Neural progenitor cell (in vitro differentiated cells): ENCODE measurements around the gene SNTG2. TPM values are rescaled to one million over a fixed set of nuclear protein-coding genes. Genes with fewer than 3 reads are reported as not detected.
A peak's percentile ranks its signal among the peaks of the same experiment; 100 is the strongest.

ENCODE experiments used
- DNase-seq: peaks from one replicate; pipeline ENCODE4 v3.0.0-alpha.2; 2016; ENCODE audit warnings: low spot score
- H2AFZ ChIP-seq: fragments of 200-600 bp; sonication (generic); replicated peaks from 2 replicates; pipeline ENCODE4 v1.6.1; 2016; ENCODE audit warnings: antibody characterized with exemption
- H3F3A ChIP-seq: fragments of 200-600 bp; sonication (generic); 2 replicates; pipeline ENCODE4 v1.6.1; 2016; ENCODE audit warnings: antibody characterized with exemption, low read depth
- H3K27ac ChIP-seq: fragments of 200-600 bp; sonication (generic); 2 replicates; pipeline ENCODE4 v1.5.1; 2016; ENCODE audit warnings: mild to moderate bottlenecking
- H3K27me3 ChIP-seq: fragments of 200-600 bp; sonication (generic); 2 replicates; pipeline ENCODE4 v1.6.1; 2016; ENCODE audit warnings: mild to moderate bottlenecking, moderate library complexity
- H3K36me3 ChIP-seq: fragments of 200-600 bp; sonication (generic); 2 replicates; pipeline ENCODE4 v1.5.1; 2016
- H3K4me1 ChIP-seq: fragments of 200-600 bp; sonication (generic); 2 replicates; pipeline ENCODE4 v1.6.1; 2016; ENCODE audit warnings: mixed run types
- H3K4me2 ChIP-seq: fragments of 200-600 bp; sonication (generic); 2 replicates; pipeline ENCODE4 v1.6.1; 2016
- H3K4me3 ChIP-seq: fragments of 200-600 bp; sonication (generic); 2 replicates; pipeline ENCODE4 v1.5.1; 2016
- H3K79me2 ChIP-seq: fragments of 200-600 bp; sonication (generic); 2 replicates; pipeline ENCODE4 v1.6.1; 2016; ENCODE audit warnings: low read depth
- H3K9ac ChIP-seq: fragments of 200-600 bp; sonication (generic); 2 replicates; pipeline ENCODE4 v1.6.1; 2016
- H3K9me3 ChIP-seq: fragments of 200-600 bp; sonication (generic); 2 replicates; pipeline ENCODE4 v1.5.1; 2016; ENCODE audit warnings: low read depth
- H4K20me1 ChIP-seq: fragments of 200-600 bp; sonication (generic); 2 replicates; pipeline ENCODE4 v1.6.1; 2016; ENCODE audit warnings: low read depth
- H3K27ac Mint-ChIP-seq: 3 replicates; pipeline ENCODE4 v1.8.0; 2021; ENCODE audit warnings: mixed read lengths
- H3K27me3 Mint-ChIP-seq: 2 replicates; pipeline ENCODE4 v1.8.0; 2022; ENCODE audit warnings: low read depth, mild to moderate bottlenecking, inconsistent platforms, moderate library complexity, mixed read lengths; ENCODE audit not compliant: insufficient read depth
- H3K36me3 Mint-ChIP-seq: 3 replicates; pipeline ENCODE4 v1.8.0; 2021; ENCODE audit warnings: mixed read lengths
- H3K4me1 Mint-ChIP-seq: 3 replicates; pipeline ENCODE4 v1.8.0; 2021; ENCODE audit warnings: mixed read lengths
- H3K4me3 Mint-ChIP-seq: 3 replicates; pipeline ENCODE4 v1.8.0; 2021; ENCODE audit warnings: mild to moderate bottlenecking, moderate library complexity, mixed read lengths
- H3K9me3 Mint-ChIP-seq: 3 replicates; pipeline ENCODE4 v1.8.0; 2020; ENCODE audit warnings: mixed read lengths
- CTCF ChIP-seq: fragments of 200-600 bp; sonication (generic); IDR thresholded peaks from 2 replicates; pipeline ENCODE4 v1.5.1; 2017; ENCODE audit warnings: antibody characterized with exemption, mild to moderate bottlenecking
- EZH2 ChIP-seq: fragments of 200-600 bp; sonication (generic); IDR thresholded peaks from 2 replicates; pipeline ENCODE4 v1.6.1; 2017; ENCODE audit warnings: antibody characterized with exemption, mild to moderate bottlenecking, moderate library complexity
- EZH2phosphoT487 ChIP-seq: fragments of 200-600 bp; sonication (generic); IDR thresholded peaks from 2 replicates; pipeline ENCODE4 v1.6.1; 2017; ENCODE audit warnings: antibody characterized with exemption
- total RNA-seq: library from RNA; depleted of rRNA; stranded (reverse); fragments of >200 nt; gene quantifications from 2 replicates; pipeline ENCODE4 v1.2.3, GENCODE V29; 2015; ENCODE audit warnings: low replicate concordance

The SNTG2 gene
- total RNA-seq, 1 donor from 2014 or later = 1.1 TPM

GRCh38 chr2:1078326-1078725 is 127.7 kb downstream of the SNTG2 start:
- H3K4me3 ChIP-seq = no peak overlapping the region
- H3K9me3 Mint-ChIP-seq = no peaks in the 10 kb centered on the region
- no peak overlapping the region for H3K9ac ChIP-seq
- no peaks in the 10 kb centered on the region for H3K9me3 ChIP-seq
- H3K4me1 Mint-ChIP-seq = peaks cover 30% of the 10 kb centered on the region
- H3K27me3 Mint-ChIP-seq = peaks cover 5% of the 10 kb centered on the region
- no peak overlapping the region for H3K27ac Mint-ChIP-seq
- no peaks in the 10 kb centered on the region for H4K20me1 ChIP-seq
- TF ChIP-seq EZH2 (no peak), CTCF (no peak), EZH2phosphoT487 (no peak)
- DNase-seq = peak; percentile 68
- H3K4me2 ChIP-seq = peak overlapping the region; percentile 31
- no peaks in the 10 kb centered on the region for H3K36me3 ChIP-seq
- H3F3A ChIP-seq = no peaks in the 10 kb centered on the region
- H3K4me1 ChIP-seq = peaks cover 20% of the 10 kb centered on the region
- no peaks in the 10 kb centered on the region for H3K27me3 ChIP-seq
- peak overlapping the region; percentile 58 for H3K27ac ChIP-seq
- H3K36me3 Mint-ChIP-seq = no peaks in the 10 kb centered on the region
- H3K4me3 Mint-ChIP-seq = peak overlapping the region; percentile 7
- no peak overlapping the region for H2AFZ ChIP-seq
- no peaks in the 10 kb centered on the region for H3K79me2 ChIP-seq

GRCh38 chr2:1079873-1080799 is 129.5 kb downstream of the SNTG2 start:
- Mint-ChIP-seq H3K27ac (no peak overlapping the region), H3K36me3 (no peaks in the 10 kb centered on the region), H3K27me3 (peaks cover 5% of the 10 kb centered on the region), H3K4me3 (no peak overlapping the region), H3K9me3 (peaks cover 2% of the 10 kb centered on the region), H3K4me1 (peaks cover 28% of the 10 kb centered on the region)
- H3K4me1 ChIP-seq = peaks cover 20% of the 10 kb centered on the region
- H3K79me2 ChIP-seq = no peaks in the 10 kb centered on the region
- H4K20me1 ChIP-seq = no peaks in the 10 kb centered on the region
- no peaks in the 10 kb centered on the region for H3K27me3 ChIP-seq
- no peaks in the 10 kb centered on the region for H3K36me3 ChIP-seq
- H3K27ac ChIP-seq = no peak overlapping the region
- TF ChIP-seq CTCF (no peak), EZH2phosphoT487 (no peak), EZH2 (no peak)
- no peaks in the 10 kb centered on the region for H3K9me3 ChIP-seq
- no peak for DNase-seq
- no peak overlapping the region for H3K4me2 ChIP-seq
- no peak overlapping the region for H3K9ac ChIP-seq
- no peaks in the 10 kb centered on the region for H3F3A ChIP-seq
- no peak overlapping the region for H2AFZ ChIP-seq
- no peak overlapping the region for H3K4me3 ChIP-seq

GRCh38 chr2:1081451-1082225 is 131.0 kb downstream of the SNTG2 start:
- Mint-ChIP-seq H3K9me3 (peaks cover 2% of the 10 kb centered on the region), H3K36me3 (no peaks in the 10 kb centered on the region), H3K4me1 (peaks cover 25% of the 10 kb centered on the region), H3K4me3 (no peak overlapping the region), H3K27me3 (peaks cover 5% of the 10 kb centered on the region), H3K27ac (peak overlapping the region; percentile 27)
- Histone ChIP-seq H3K9me3 (no peaks in the 10 kb centered on the region), H3K36me3 (no peaks in the 10 kb centered on the region), H3K79me2 (no peaks in the 10 kb centered on the region), H3K4me1 (peaks cover 15% of the 10 kb centered on the region), H3K4me3 (no peak overlapping the region), H3K4me2 (no peak overlapping the region), H4K20me1 (no peaks in the 10 kb centered on the region), H2AFZ (no peak overlapping the region), H3F3A (no peaks in the 10 kb centered on the region), H3K27me3 (no peaks in the 10 kb centered on the region), H3K9ac (no peak overlapping the region), H3K27ac (no peak overlapping the region)
- TF ChIP-seq EZH2phosphoT487 (no peak), EZH2 (no peak), CTCF (no peak)
- DNase-seq = no peak
